ENCODE data around the gene POMGNT2.

Gene POMGNT2

DNA sequence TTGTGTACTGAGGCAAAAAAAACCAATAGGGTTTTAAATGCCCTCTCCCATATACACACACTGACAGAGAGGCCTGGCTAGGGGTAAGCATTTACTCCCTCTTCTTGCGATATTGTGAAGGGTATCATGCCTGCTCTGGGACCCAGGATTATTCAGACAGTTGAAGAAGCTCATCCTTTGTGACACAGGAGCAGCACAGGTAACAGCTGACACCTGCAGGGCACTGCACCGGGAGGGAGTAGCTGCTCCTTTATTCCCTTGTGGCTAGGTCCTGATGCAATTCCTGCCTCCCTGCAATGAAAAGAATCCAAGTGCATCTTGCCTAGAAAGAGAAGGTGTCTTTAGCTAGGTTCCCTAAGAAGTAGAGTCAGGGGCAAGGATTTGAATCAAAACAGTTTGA, 23.4 kb downstream of the POMGNT2 start:
- no peak overlapping the region for H3K4me3 ChIP-seq
- H3K36me3 ChIP-seq = peaks cover 30 to 58% (median 34%) of the 10 kb centered on the region in 11 experiments
- TF ChIP-seq Cebpa-rat (IDR thresholded peaks at IDR 0.05) = no peak
- H3K9me3 ChIP-seq (replicated peaks in 1 of 11) = peaks cover 0 to 7% (median 0%) of the 10 kb centered on the region in 11 experiments; a peak in 1 of 22 replicates
- H4K20me1 ChIP-seq = peaks cover 0 to 4% (median 0%) of the 10 kb centered on the region in 11 experiments; a peak in 1 of 22 replicates
- no peaks in the 10 kb centered on the region for H3K27me3 ChIP-seq
- no peak overlapping the region for H3K9ac ChIP-seq
- H3K4me2 ChIP-seq = no peak overlapping the region
- no peaks in the 10 kb centered on the region; a peak in 1 of 20 replicates for H3K4me1 ChIP-seq
- H3K27ac ChIP-seq = no peak overlapping the region

DNA sequence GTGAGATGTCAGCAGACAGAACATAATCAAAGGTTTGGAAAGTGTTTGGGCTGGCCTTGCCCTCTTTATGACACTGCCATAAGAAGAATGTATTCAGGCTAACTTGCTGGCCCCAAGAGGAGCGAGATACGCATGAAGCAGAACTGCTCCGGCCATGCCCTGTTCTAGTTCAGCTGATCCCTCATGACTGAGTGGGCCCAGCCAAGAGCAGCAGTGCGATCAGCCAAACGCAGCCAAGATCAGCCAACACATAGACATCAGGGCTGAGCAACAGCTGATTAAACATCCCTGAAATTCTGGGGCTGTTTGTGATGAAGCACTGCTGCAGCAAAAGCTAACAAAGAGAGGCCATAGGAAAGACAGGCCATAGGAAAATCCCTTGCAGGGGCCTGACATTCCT, 24.1 kb downstream of the POMGNT2 start:
- Histone ChIP-seq H3K4me3 (no peak overlapping the region), H3K9me3 (replicated peaks in 1 of 11) (peaks cover 0 to 7% (median 0%) of the 10 kb centered on the region in 11 experiments; a peak in 1 of 22 replicates), H4K20me1 (peaks cover 0 to 4% (median 0%) of the 10 kb centered on the region in 11 experiments; a peak in 1 of 22 replicates), H3K4me2 (no peak overlapping the region), H3K27ac (no peak overlapping the region), H3K27me3 (no peaks in the 10 kb centered on the region), H3K36me3 (peaks cover 30 to 59% (median 37%) of the 10 kb centered on the region in 11 experiments), H3K4me1 (no peaks in the 10 kb centered on the region; a peak in 1 of 20 replicates), H3K9ac (no peak overlapping the region)
- TF ChIP-seq Cebpa-rat (IDR thresholded peaks at IDR 0.05) = no peak

- Histone ChIP-seq H3K27me3 (no peaks in the 10 kb centered on the region), H3K9ac (no peak overlapping the region), H3K27ac (no peak overlapping the region), H4K20me1 (peaks cover 0 to 4% (median 0%) of the 10 kb centered on the region in 11 experiments; a peak in 1 of 22 replicates), H3K4me3 (no peak overlapping the region), H3K4me1 (no peaks in the 10 kb centered on the region; a peak in 1 of 20 replicates), H3K9me3 (replicated peaks in 1 of 11) (peaks cover 0 to 7% (median 0%) of the 10 kb centered on the region in 11 experiments; a peak in 1 of 22 replicates), H3K4me2 (no peak overlapping the region), H3K36me3 (peaks cover 30 to 59% (median 37%) of the 10 kb centered on the region in 11 experiments)
- no peak for TF ChIP-seq Cebpa-rat (IDR thresholded peaks at IDR 0.05)
Observed at GRCh38 chr3:43080726-43081568, 24.9 kb downstream of the POMGNT2 start.

GRCh38 chr3:43079536-43080332, 26.1 kb downstream of the POMGNT2 start:
- H3K9ac ChIP-seq = no peak overlapping the region
- TF ChIP-seq Cebpa-rat (IDR thresholded peaks at IDR 0.05) = no peak
- no peak overlapping the region for H3K4me2 ChIP-seq
- no peak overlapping the region for H3K4me3 ChIP-seq
- H3K36me3 ChIP-seq = peaks cover 30 to 53% (median 37%) of the 10 kb centered on the region in 11 experiments
- H4K20me1 ChIP-seq = peaks cover 0 to 4% (median 0%) of the 10 kb centered on the region in 11 experiments; a peak in 1 of 22 replicates
- H3K9me3 ChIP-seq (replicated peaks in 1 of 11) = peaks cover 0 to 7% (median 0%) of the 10 kb centered on the region in 11 experiments; a peak in 1 of 22 replicates
- H3K4me1 ChIP-seq = no peaks in the 10 kb centered on the region; a peak in 1 of 20 replicates
- no peaks in the 10 kb centered on the region for H3K27me3 ChIP-seq
- H3K27ac ChIP-seq = no peak overlapping the region

- no peak overlapping the region for H3K27ac ChIP-seq
- H3K9ac ChIP-seq = no peak overlapping the region
- H3K9me3 ChIP-seq (replicated peaks in 1 of 11) = peaks cover 0 to 7% (median 0%) of the 10 kb centered on the region in 11 experiments; a peak in 1 of 22 replicates
- H4K20me1 ChIP-seq = peaks cover 0 to 4% (median 0%) of the 10 kb centered on the region in 11 experiments; a peak in 1 of 22 replicates
- TF ChIP-seq Cebpa-rat (IDR thresholded peaks at IDR 0.05) = no peak
- H3K4me3 ChIP-seq = no peak overlapping the region
- no peak overlapping the region for H3K4me2 ChIP-seq
- H3K27me3 ChIP-seq = no peaks in the 10 kb centered on the region
- H3K4me1 ChIP-seq = no peaks in the 10 kb centered on the region
- peaks cover 30 to 53% (median 37%) of the 10 kb centered on the region in 11 experiments for H3K36me3 ChIP-seq
Observed at GRCh38 chr3:43077707-43078106, 28.2 kb downstream of the POMGNT2 start.

GRCh38 chr3:43077261-43077660, 28.6 kb downstream of the POMGNT2 start:
- H3K4me1 ChIP-seq = no peaks in the 10 kb centered on the region
- no peak overlapping the region for H3K4me2 ChIP-seq
- H3K9ac ChIP-seq = no peak overlapping the region
- H3K4me3 ChIP-seq = no peak overlapping the region
- no peaks in the 10 kb centered on the region for H3K27me3 ChIP-seq
- peaks cover 0 to 4% (median 0%) of the 10 kb centered on the region in 11 experiments; a peak in 1 of 22 replicates for H4K20me1 ChIP-seq
- H3K27ac ChIP-seq = no peak overlapping the region
- TF ChIP-seq Cebpa-rat (IDR thresholded peaks at IDR 0.05) = no peak
- peaks cover 27 to 48% (median 37%) of the 10 kb centered on the region in 11 experiments for H3K36me3 ChIP-seq
- H3K9me3 ChIP-seq (replicated peaks in 1 of 11) = peaks cover 0 to 7% (median 0%) of the 10 kb centered on the region in 11 experiments; a peak in 1 of 22 replicates

GRCh38 chr3:43076857-43077256, 29.0 kb downstream of the POMGNT2 start:
- Histone ChIP-seq H3K4me2 (no peak overlapping the region), H4K20me1 (peaks cover 0 to 3% (median 0%) of the 10 kb centered on the region in 11 experiments; a peak in 1 of 22 replicates), H3K4me1 (no peaks in the 10 kb centered on the region), H3K4me3 (no peak overlapping the region), H3K9ac (no peak overlapping the region), H3K9me3 (replicated peaks in 1 of 11) (peaks cover 0 to 7% (median 0%) of the 10 kb centered on the region in 11 experiments; a peak in 1 of 22 replicates), H3K27ac (no peak overlapping the region), H3K36me3 (peaks cover 26 to 44% (median 37%) of the 10 kb centered on the region in 11 experiments), H3K27me3 (no peaks in the 10 kb centered on the region)
- no peak for TF ChIP-seq Cebpa-rat (IDR thresholded peaks at IDR 0.05)

DNA sequence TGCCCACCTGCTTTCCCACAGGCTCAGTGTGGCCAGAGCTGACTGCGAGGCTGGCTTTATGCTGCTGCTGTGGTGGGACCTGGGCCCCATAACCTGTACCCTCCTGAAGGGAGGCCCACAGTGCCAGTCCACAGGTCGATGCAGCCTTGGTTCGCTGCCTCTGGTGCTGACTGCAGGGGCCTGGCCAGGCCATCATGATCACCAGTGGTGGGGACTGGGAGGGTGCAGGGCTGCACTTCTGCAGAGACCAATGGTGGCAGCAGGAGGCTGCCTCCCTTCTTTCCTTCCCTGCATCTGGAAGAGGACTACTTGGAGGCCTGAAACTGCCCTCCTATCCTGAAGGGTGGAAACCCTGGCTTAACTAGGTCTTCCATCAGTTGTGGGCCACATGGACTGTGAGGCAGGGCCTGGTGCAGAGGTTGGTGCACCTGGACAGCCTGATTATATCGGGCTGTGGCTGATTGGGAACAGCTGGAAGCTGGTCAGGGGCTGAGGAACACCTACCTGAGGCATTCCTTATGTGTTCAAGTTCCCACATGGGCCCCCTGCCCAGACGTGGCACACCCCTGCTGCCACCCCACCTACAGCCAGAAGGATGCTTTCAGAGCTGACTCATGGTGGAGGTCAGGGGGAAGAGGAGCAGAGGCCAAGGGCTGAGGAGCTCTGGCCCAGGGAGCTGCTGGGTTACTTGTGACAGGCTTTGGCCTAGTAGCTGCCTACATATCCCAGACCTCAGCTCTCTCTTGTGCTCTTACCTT, 29.8 kb downstream of the POMGNT2 start:
- H4K20me1 ChIP-seq = no peaks in the 10 kb centered on the region
- H3K27me3 ChIP-seq = no peaks in the 10 kb centered on the region
- H3K4me3 ChIP-seq = no peak overlapping the region
- H3K36me3 ChIP-seq = peaks cover 22 to 36% (median 32%) of the 10 kb centered on the region in 11 experiments
- H3K4me1 ChIP-seq = no peaks in the 10 kb centered on the region
- no peak overlapping the region for H3K4me2 ChIP-seq
- no peak overlapping the region for H3K27ac ChIP-seq
- peaks cover 0 to 5% (median 0%) of the 10 kb centered on the region in 11 experiments; a peak in 1 of 22 replicates for H3K9me3 ChIP-seq (replicated peaks in 1 of 11)
- H3K9ac ChIP-seq = no peak overlapping the region
- no peak for TF ChIP-seq Cebpa-rat (IDR thresholded peaks at IDR 0.05)

Data from BLaER1 treated with 17β-estradiol and CSF1 and Interleukin-3, amounts not matched to agents 10 nM and 100 nM (cell line).